NCI-H748 (cell line): ENCODE results near the gene LCN15.
"Not testable (repeated sequence)": the region's sequence is repeated elsewhere in the genome, so short reads cannot be mapped to it uniquely, and the experiment has no call there.

ENCODE experiments used
- DNase-seq: peaks from one replicate; lab custom pipeline; 2025; ENCODE audit not compliant: unreplicated experiment; lab: John Stamatoyannopoulos, UW

LCN15 gene

GRCh38 chr9:136764301-136764891 is at the start of gene LCN15:
Gene LCN15 (minus strand): TSS chr9:136764518. CDS start chr9:136764488, 30 bp downstream.
- DNase-seq = no peak

GRCh38 chr9:136808806-136809158 is 44.5 kb upstream of the LCN15 start:
- DNase-seq = no peak

- DNase-seq = peak; percentile 35
Measured at GRCh38 chr9:136808075-136808805, 43.9 kb upstream of the LCN15 start.

- DNase-seq = peak; percentile 84
Measured at GRCh38 chr9:136807281-136808074, 43.2 kb upstream of the LCN15 start, which contains the start of gene RABL6. Gene RABL6 (plus strand): TSS chr9:136807948. CDS start chr9:136808197, 249 bp downstream.

GRCh38 chr9:136806631-136807201 is 42.4 kb upstream of the LCN15 start:
- DNase-seq = no peak

- no peak for DNase-seq
Measured at GRCh38 chr9:136806067-136806466, 41.7 kb upstream of the LCN15 start.

GRCh38 chr9:136805207-136805740 is 41.0 kb upstream of the LCN15 start:
- no peak for DNase-seq

GRCh38 chr9:136804509-136805206 is 40.3 kb upstream of the LCN15 start:
- DNase-seq = no peak

- DNase-seq = no peak
Measured at GRCh38 chr9:136803551-136804508, 39.5 kb upstream of the LCN15 start.

GRCh38 chr9:136803009-136803550 is 38.8 kb upstream of the LCN15 start:
- not testable (repeated sequence) for DNase-seq

- no peak for DNase-seq
Measured at GRCh38 chr9:136802321-136802720, 38.0 kb upstream of the LCN15 start.

- peak; percentile 93 for DNase-seq
Measured at GRCh38 chr9:136799854-136800657, 35.7 kb upstream of the LCN15 start.

- peak; percentile 78 for DNase-seq
Measured at GRCh38 chr9:136799079-136799853, 34.9 kb upstream of the LCN15 start.

- DNase-seq = no peak
Measured at GRCh38 chr9:136798708-136799078, 34.4 kb upstream of the LCN15 start.

- not testable (repeated sequence) for DNase-seq
Measured at GRCh38 chr9:136796775-136797347, 32.5 kb upstream of the LCN15 start.

GRCh38 chr9:136796238-136796774 is 32.0 kb upstream of the LCN15 start, which contains the start of gene CCDC183:
Gene CCDC183 (plus strand): TSS chr9:136796338. CDS start chr9:136796398, 60 bp downstream.
- DNase-seq = no peak

- DNase-seq = no peak
Measured at GRCh38 chr9:136795000-136795348, 30.7 kb upstream of the LCN15 start.
